ENCODE measurements around the gene TMEM231.
"Not testable (repeated sequence)": the region's sequence is repeated elsewhere in the genome, so short reads cannot be mapped to it uniquely, and the experiment has no call there.

TMEM231 gene

GRCh38 chr16:75527825-75528299, 28.2 kb downstream of the TMEM231 start:
- H3K4me2 ChIP-seq (ENCODE audit: low read length), result no peak overlapping the region

DNA sequence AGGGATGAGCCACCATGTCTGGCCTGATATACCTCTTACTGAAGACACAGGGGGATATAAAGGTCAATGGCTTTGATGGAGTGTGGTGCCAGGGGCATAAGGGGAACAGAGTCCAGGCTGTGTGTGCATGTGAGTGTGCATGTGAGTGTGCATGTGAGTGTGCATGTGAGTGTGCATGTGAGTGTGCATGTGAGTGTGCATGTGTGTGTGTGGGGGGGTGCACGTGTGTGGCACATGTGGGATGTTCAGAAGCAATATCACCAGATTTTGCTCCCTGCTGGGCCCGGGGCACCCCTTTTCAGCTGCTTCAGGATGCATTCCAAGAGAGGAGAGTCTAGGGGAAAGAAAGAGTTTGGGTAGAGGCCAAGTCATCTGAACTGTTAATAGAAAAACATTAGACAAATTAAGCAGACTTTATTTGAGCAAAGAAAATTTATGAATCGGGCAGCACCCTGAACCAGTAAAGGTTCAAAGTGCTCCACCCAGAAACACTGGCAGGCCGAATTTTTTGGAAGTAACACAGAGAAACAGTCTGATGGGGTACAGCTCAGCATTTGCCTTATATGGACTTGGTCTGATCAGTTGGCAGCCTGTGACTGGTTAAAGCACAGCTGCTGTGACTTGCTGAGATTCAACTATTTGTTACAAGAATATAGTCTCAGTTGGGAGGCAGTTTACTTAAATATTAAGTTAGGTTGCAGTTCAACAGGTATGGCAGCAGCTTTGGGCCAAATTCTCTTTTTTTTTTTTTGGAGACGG, 29.8 kb downstream of the TMEM231 start:
- Histone ChIP-seq H3K4ac (ENCODE audit: low read depth, low read length) (no peak overlapping the region), H3K56ac (ENCODE audit: low read length) (no peak overlapping the region), H2BK5ac (ENCODE audit: low read length) (no peak overlapping the region), H3K36me3 (ENCODE audit: control insufficient read depth, insufficient read depth, low read length) (no peaks in the 10 kb centered on the region), H4K5ac (ENCODE audit: low read length) (no peak overlapping the region), H4K8ac (ENCODE audit: low read depth, low read length) (no peak overlapping the region), H3K27me3 (ENCODE audit: insufficient read depth, low read length, poor library complexity) (no peaks in the 10 kb centered on the region), H3K9ac (ENCODE audit: low read length) (no peak overlapping the region), H3K4me1 (ENCODE audit: control insufficient read depth, low read depth, low read length) (no peaks in the 10 kb centered on the region), H2AK5ac (ENCODE audit: low read length) (no peak overlapping the region), H3K79me2 (ENCODE audit: control insufficient read depth, insufficient read depth, low read length) (no peaks in the 10 kb centered on the region), H2BK120ac (ENCODE audit: low read depth, low read length) (no peak overlapping the region), H3K79me1 (ENCODE audit: low read length) (no peaks in the 10 kb centered on the region), H3K4me3 (ENCODE audit: low read length) (no peak overlapping the region), H3K4me2 (ENCODE audit: low read length) (no peak overlapping the region), H2BK15ac (replicated peaks; ENCODE audit: low read depth) (no peak overlapping the region), H3K18ac (ENCODE audit: low read length) (no peak overlapping the region), H3K23ac (ENCODE audit: low read length) (no peak overlapping the region), H3K27ac (ENCODE audit: low read depth, low read length) (no peak overlapping the region)
- DNase-seq, result no peak
- WGBS (ENCODE audit: extremely low coverage, insufficient coverage, low lambda C conversion rate), result no CpG with 5 or more reads among the region's 5 CpGs

More at GRCh38 chr16:75527825-75528299, 28.2 kb downstream of the TMEM231 start:
- no peak overlapping the region for H4K8ac ChIP-seq (ENCODE audit: low read depth, low read length)
- no peak overlapping the region for H2BK15ac ChIP-seq (replicated peaks; ENCODE audit: low read depth)
- H3K4ac ChIP-seq (ENCODE audit: low read depth, low read length), result no peak overlapping the region
- no peak overlapping the region for H3K27ac ChIP-seq (ENCODE audit: low read depth, low read length)
- no peak overlapping the region for H3K9ac ChIP-seq (ENCODE audit: low read length)
- H3K23ac ChIP-seq (ENCODE audit: low read length), result no peak overlapping the region
- H3K4me3 ChIP-seq (ENCODE audit: low read length), result no peak overlapping the region
- no peak for DNase-seq
- H3K4me1 ChIP-seq (ENCODE audit: control insufficient read depth, low read depth, low read length), result no peaks in the 10 kb centered on the region
- H3K27me3 ChIP-seq (ENCODE audit: insufficient read depth, low read length, poor library complexity), result no peaks in the 10 kb centered on the region
- H3K79me2 ChIP-seq (ENCODE audit: control insufficient read depth, insufficient read depth, low read length), result no peaks in the 10 kb centered on the region
- WGBS (ENCODE audit: extremely low coverage, insufficient coverage, low lambda C conversion rate), result no CpG with 5 or more reads among the region's 5 CpGs
- H2BK120ac ChIP-seq (ENCODE audit: low read depth, low read length), result no peak overlapping the region
- H3K56ac ChIP-seq (ENCODE audit: low read length), result no peak overlapping the region
- H3K36me3 ChIP-seq (ENCODE audit: control insufficient read depth, insufficient read depth, low read length), result no peaks in the 10 kb centered on the region
- no peak overlapping the region for H2BK5ac ChIP-seq (ENCODE audit: low read length)
- H3K79me1 ChIP-seq (ENCODE audit: low read length), result no peaks in the 10 kb centered on the region
- H2AK5ac ChIP-seq (ENCODE audit: low read length), result no peak overlapping the region
- no peak overlapping the region for H3K18ac ChIP-seq (ENCODE audit: low read length)
- H4K5ac ChIP-seq (ENCODE audit: low read length), result no peak overlapping the region

DNA sequence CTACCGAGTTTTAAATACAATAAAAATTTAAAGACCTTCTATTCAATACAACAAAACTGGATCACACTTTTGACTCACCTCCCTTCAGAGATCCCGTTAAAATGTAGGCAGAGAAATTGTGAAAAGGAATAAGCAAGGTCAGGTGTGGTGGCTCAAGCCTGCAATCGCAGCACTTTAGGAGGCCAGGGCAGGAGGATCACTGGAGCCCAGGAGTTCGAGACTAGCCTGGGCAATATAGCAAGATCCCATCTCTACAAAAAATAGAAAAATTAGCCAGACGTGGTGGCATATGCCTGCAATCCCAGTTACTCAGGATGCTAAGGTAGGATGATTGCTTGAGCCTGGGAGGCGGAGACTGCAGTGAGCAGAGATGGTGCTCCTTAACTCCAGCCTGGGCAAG, 36.9 kb downstream of the TMEM231 start:
- Histone ChIP-seq H3K36me3 (ENCODE audit: control insufficient read depth, insufficient read depth, low read length) (no peaks in the 10 kb centered on the region), H3K79me2 (ENCODE audit: control insufficient read depth, insufficient read depth, low read length) (no peaks in the 10 kb centered on the region), H4K8ac (ENCODE audit: low read depth, low read length) (no peak overlapping the region), H3K56ac (ENCODE audit: low read length) (no peak overlapping the region), H3K27ac (ENCODE audit: low read depth, low read length) (no peak overlapping the region), H3K4me1 (ENCODE audit: control insufficient read depth, low read depth, low read length) (no peaks in the 10 kb centered on the region), H3K4ac (ENCODE audit: low read depth, low read length) (no peak overlapping the region), H4K5ac (ENCODE audit: low read length) (no peak overlapping the region), H3K9ac (ENCODE audit: low read length) (no peak overlapping the region), H3K79me1 (ENCODE audit: low read length) (no peaks in the 10 kb centered on the region), H3K27me3 (ENCODE audit: insufficient read depth, low read length, poor library complexity) (no peaks in the 10 kb centered on the region), H2BK120ac (ENCODE audit: low read depth, low read length) (no peak overlapping the region), H3K18ac (ENCODE audit: low read length) (no peak overlapping the region), H2AK5ac (ENCODE audit: low read length) (no peak overlapping the region), H3K23ac (ENCODE audit: low read length) (no peak overlapping the region), H2BK5ac (ENCODE audit: low read length) (no peak overlapping the region), H2BK15ac (replicated peaks; ENCODE audit: low read depth) (no peak overlapping the region), H3K4me2 (ENCODE audit: low read length) (no peak overlapping the region), H3K4me3 (ENCODE audit: low read length) (no peak overlapping the region)
- DNase-seq, result no peak
- no CpG with 5 or more reads among the region's 6 CpGs for WGBS (ENCODE audit: extremely low coverage, insufficient coverage, low lambda C conversion rate)

DNA sequence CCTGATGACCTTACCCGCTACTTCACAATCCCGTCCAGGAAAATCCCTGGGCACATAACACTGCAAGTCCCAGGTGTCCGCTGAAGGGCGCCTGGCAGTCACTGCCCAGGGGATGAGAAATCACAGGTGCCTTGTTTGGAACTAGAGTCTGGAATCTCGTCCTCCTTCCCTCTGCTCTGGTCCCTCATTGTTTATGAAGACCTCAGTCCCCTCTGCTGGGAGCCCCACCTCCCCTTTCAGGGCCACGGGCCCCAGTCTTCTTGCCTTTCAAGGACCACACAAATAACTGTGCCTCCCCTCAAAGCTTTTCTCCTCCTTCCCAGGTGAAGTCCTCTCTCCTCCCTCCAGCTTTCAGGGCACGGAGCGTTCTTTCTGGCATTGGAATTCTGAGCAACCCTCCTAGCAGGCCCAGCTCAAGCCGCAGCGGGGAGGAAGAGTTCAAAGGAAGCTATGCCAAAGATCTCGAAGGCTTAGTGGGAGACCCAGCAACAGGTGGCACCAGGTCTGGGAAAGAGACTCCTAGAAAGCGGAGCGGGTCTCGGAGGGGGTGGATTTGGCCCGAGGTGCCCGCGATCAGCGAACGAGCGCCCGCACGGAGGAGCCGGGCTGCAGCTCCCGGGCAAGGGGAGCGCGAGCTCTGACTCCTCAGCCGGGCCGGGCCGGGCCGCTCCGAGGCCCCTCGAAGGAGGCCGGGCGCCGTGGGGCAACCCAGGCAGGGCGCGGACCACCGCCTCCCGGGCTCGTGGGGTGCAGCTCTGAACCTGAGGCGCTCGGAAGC, 39.7 kb downstream of the TMEM231 start:
- Histone ChIP-seq H3K56ac (ENCODE audit: low read length) (peak overlapping the region; percentile 96), H3K4ac (ENCODE audit: low read depth, low read length) (peak overlapping the region; percentile 64), H3K9ac (ENCODE audit: low read length) (peak overlapping the region; percentile 92), H3K18ac (ENCODE audit: low read length) (peak overlapping the region; percentile 83), H3K4me3 (ENCODE audit: low read length) (peak overlapping the region; percentile 68), H3K27ac (ENCODE audit: low read depth, low read length) (peak overlapping the region; percentile 92), H3K4me2 (ENCODE audit: low read length) (peak overlapping the region; percentile 89), H2BK5ac (ENCODE audit: low read length) (peak overlapping the region; percentile 35)
- H3K36me3 ChIP-seq (ENCODE audit: control insufficient read depth, insufficient read depth, low read length); H4K5ac ChIP-seq (ENCODE audit: low read length); H3K27me3 ChIP-seq (ENCODE audit: insufficient read depth, low read length, poor library complexity); H4K8ac ChIP-seq (ENCODE audit: low read depth, low read length); H3K79me1 ChIP-seq (ENCODE audit: low read length); H3K23ac ChIP-seq (ENCODE audit: low read length); H2AK5ac ChIP-seq (ENCODE audit: low read length); H3K4me1 ChIP-seq (ENCODE audit: control insufficient read depth, low read depth, low read length); H3K79me2 ChIP-seq (ENCODE audit: control insufficient read depth, insufficient read depth, low read length); H2BK15ac ChIP-seq (replicated peaks; ENCODE audit: low read depth); H2BK120ac ChIP-seq (ENCODE audit: low read depth, low read length): not testable (repeated sequence)
- DNase-seq, result peak; percentile 57
- no CpG with 5 or more reads among the region's 42 CpGs for WGBS (ENCODE audit: extremely low coverage, insufficient coverage, low lambda C conversion rate)

GRCh38 chr16:75514296-75514695, 41.8 kb downstream of the TMEM231 start:
- Histone ChIP-seq H3K27ac (ENCODE audit: low read depth, low read length) (no peak overlapping the region), H3K79me1 (ENCODE audit: low read length) (no peaks in the 10 kb centered on the region), H3K79me2 (ENCODE audit: control insufficient read depth, insufficient read depth, low read length) (no peaks in the 10 kb centered on the region), H3K4me2 (ENCODE audit: low read length) (no peak overlapping the region), H3K18ac (ENCODE audit: low read length) (no peak overlapping the region), H3K4me3 (ENCODE audit: low read length) (no peak overlapping the region), H4K8ac (ENCODE audit: low read depth, low read length) (no peak overlapping the region), H2BK5ac (ENCODE audit: low read length) (no peak overlapping the region), H3K27me3 (ENCODE audit: insufficient read depth, low read length, poor library complexity) (no peaks in the 10 kb centered on the region), H3K36me3 (ENCODE audit: control insufficient read depth, insufficient read depth, low read length) (no peaks in the 10 kb centered on the region), H3K9ac (ENCODE audit: low read length) (no peak overlapping the region), H3K56ac (ENCODE audit: low read length) (no peak overlapping the region), H3K4ac (ENCODE audit: low read depth, low read length) (no peak overlapping the region), H3K23ac (ENCODE audit: low read length) (no peak overlapping the region), H3K4me1 (ENCODE audit: control insufficient read depth, low read depth, low read length) (peaks cover 3% of the 10 kb centered on the region), H2BK15ac (replicated peaks; ENCODE audit: low read depth) (no peak overlapping the region), H4K5ac (ENCODE audit: low read length) (no peak overlapping the region), H2AK5ac (ENCODE audit: low read length) (no peak overlapping the region), H2BK120ac (ENCODE audit: low read depth, low read length) (no peak overlapping the region)
- no CpG with 5 or more reads among the region's 11 CpGs for WGBS (ENCODE audit: extremely low coverage, insufficient coverage, low lambda C conversion rate)
- no peak for DNase-seq

All from mesendoderm (in vitro differentiated cells).